ENCODE results near the gene MPP1. TPM values are rescaled to one million over a fixed set of nuclear protein-coding genes. Genes with fewer than 3 reads are reported as not detected.

MPP1 gene
- total RNA-seq, 1 donor from 2014 or later = 9.2 TPM

GRCh38 chrX:154785716-154786115 lies 19.6 kb downstream of the MPP1 start:
- no peak for DNase-seq (ENCODE audit: low spot score in 2 of 2, unreplicated experiment in 2 of 2)
- no peak overlapping the region for H3K27ac Mint-ChIP-seq
- no peaks in the 10 kb centered on the region for H3K27me3 Mint-ChIP-seq (ENCODE audit: low read depth)
- no peak overlapping the region for H3K4me3 Mint-ChIP-seq
- peaks cover 31% of the 10 kb centered on the region for H3K9me3 Mint-ChIP-seq
- TF ChIP-seq CTCF (IDR thresholded peaks at IDR 0.05; ENCODE audit: unreplicated experiment) = no peak
- no peaks in the 10 kb centered on the region for H3K4me1 Mint-ChIP-seq
- H3K36me3 Mint-ChIP-seq = peaks cover 2% of the 10 kb centered on the region

GRCh38 chrX:154784149-154784995 lies 20.9 kb downstream of the MPP1 start:
- H3K4me3 Mint-ChIP-seq = no peak overlapping the region
- H3K27ac Mint-ChIP-seq = no peak overlapping the region
- DNase-seq (ENCODE audit: low spot score in 2 of 2, unreplicated experiment in 2 of 2) = no peak
- H3K36me3 Mint-ChIP-seq = peaks cover 3% of the 10 kb centered on the region
- no peaks in the 10 kb centered on the region for H3K27me3 Mint-ChIP-seq (ENCODE audit: low read depth)
- no peak for TF ChIP-seq CTCF (IDR thresholded peaks at IDR 0.05; ENCODE audit: unreplicated experiment)
- peaks cover 29% of the 10 kb centered on the region for H3K9me3 Mint-ChIP-seq
- no peaks in the 10 kb centered on the region for H3K4me1 Mint-ChIP-seq

GRCh38 chrX:154780968-154781367 lies 24.3 kb downstream of the MPP1 start:
- Mint-ChIP-seq H3K27ac (no peak overlapping the region), H3K9me3 (peaks cover 21% of the 10 kb centered on the region), H3K36me3 (peaks cover 20% of the 10 kb centered on the region), H3K27me3 (ENCODE audit: low read depth) (no peaks in the 10 kb centered on the region), H3K4me1 (no peaks in the 10 kb centered on the region), H3K4me3 (no peak overlapping the region)
- no peak for TF ChIP-seq CTCF (IDR thresholded peaks at IDR 0.05; ENCODE audit: unreplicated experiment)
- no peak for DNase-seq (ENCODE audit: low spot score in 2 of 2, unreplicated experiment in 2 of 2)

GRCh38 chrX:154779261-154779660 lies 26.0 kb downstream of the MPP1 start:
- H3K4me1 Mint-ChIP-seq = no peaks in the 10 kb centered on the region
- no peaks in the 10 kb centered on the region for H3K27me3 Mint-ChIP-seq (ENCODE audit: low read depth)
- H3K4me3 Mint-ChIP-seq = no peak overlapping the region
- no peak for DNase-seq (ENCODE audit: low spot score in 2 of 2, unreplicated experiment in 2 of 2)
- no peak overlapping the region for H3K27ac Mint-ChIP-seq
- no peak for TF ChIP-seq CTCF (IDR thresholded peaks at IDR 0.05; ENCODE audit: unreplicated experiment)
- H3K9me3 Mint-ChIP-seq = peaks cover 17% of the 10 kb centered on the region
- peaks cover 25% of the 10 kb centered on the region for H3K36me3 Mint-ChIP-seq

GRCh38 chrX:154776753-154777152 lies 28.5 kb downstream of the MPP1 start:
- Mint-ChIP-seq H3K9me3 (peaks cover 29% of the 10 kb centered on the region), H3K4me3 (no peak overlapping the region), H3K36me3 (peaks cover 41% of the 10 kb centered on the region), H3K27me3 (ENCODE audit: low read depth) (no peaks in the 10 kb centered on the region), H3K4me1 (no peaks in the 10 kb centered on the region), H3K27ac (no peak overlapping the region)
- TF ChIP-seq CTCF (IDR thresholded peaks at IDR 0.05; ENCODE audit: unreplicated experiment) = no peak
- DNase-seq (ENCODE audit: low spot score in 2 of 2, unreplicated experiment in 2 of 2) = no peak
